Dermis blood vessel endothelial cell (primary cell): ENCODE measurements around the gene OR6C70. TPM values are rescaled to one million over a fixed set of nuclear protein-coding genes. Genes with fewer than 3 reads are reported as not detected.

Experiments
- total RNA-seq: library from RNA; depleted of rRNA; stranded (reverse); fragments of >200 nt; gene quantifications from 2 replicates; pipeline ENCODE4 v1.2.3, GENCODE V29; 2014

The OR6C70 gene
- total RNA-seq, 1 donor from 2014 or later, result not detected

Other genes with a start within 250 kb of the OR6C70 start
- not detected in 2 replicates for gene OR10A7, start 249.1 kb downstream of the OR6C70 start, total RNA-seq
- gene OR6C74, start 225.5 kb downstream of the OR6C70 start, total RNA-seq, result not detected in 2 replicates
- gene OR6C6, start 173.6 kb downstream of the OR6C70 start, total RNA-seq, result not detected in 2 replicates
- gene OR6C1, start 155.8 kb downstream of the OR6C70 start, total RNA-seq, result not detected in 2 replicates
- gene OR6C3, start 139.4 kb downstream of the OR6C70 start, total RNA-seq, result not detected in 2 replicates
- gene OR6C75, start 107.2 kb downstream of the OR6C70 start, total RNA-seq, result not detected in 2 replicates
- not detected in 2 replicates for gene OR6C65, start 69.6 kb downstream of the OR6C70 start, total RNA-seq
- gene OR6C76, start 43.9 kb downstream of the OR6C70 start, total RNA-seq, result not detected in 2 replicates
- gene OR6C2, start 26.1 kb downstream of the OR6C70 start, total RNA-seq, result not detected in 2 replicates
- gene OR6C68, start 22.2 kb upstream of the OR6C70 start, total RNA-seq, result not detected in 2 replicates
- not detected in 2 replicates for gene OR6C4, start 79.5 kb upstream of the OR6C70 start, total RNA-seq
- not detected in 2 replicates for gene OR2AP1, start 102.3 kb upstream of the OR6C70 start, total RNA-seq
- not detected in 2 replicates for gene OR10P1, start 166.8 kb upstream of the OR6C70 start, total RNA-seq
- gene ITGA7, start 237.8 kb upstream of the OR6C70 start, total RNA-seq, result 0.42 and 0.68 TPM in 2 replicates
- gene BLOC1S1, start 245.9 kb upstream of the OR6C70 start, total RNA-seq, result 55.8 and 61.2 TPM in 2 replicates